B cell (primary cell): Measurements from ENCODE around the gene HLA-DMA. TPM values are rescaled to one million over a fixed set of nuclear protein-coding genes. Genes with fewer than 3 reads are reported as not detected.

ENCODE experiments used
- ATAC-seq: fragments of 200-7000 bp; cut with Tn5 transposase; one replicate; pipeline ENCODE4 v1.10.0; 2021; ENCODE audit warnings: low read depth, mild to moderate bottlenecking, moderate number of reproducible peaks, moderate library complexity
- CTCF ChIA-PET: fragments of 350-600 bp; sonication (Branson Sonifier 250); formaldehyde crosslinking; loops from one replicate; lab custom pipeline; 2021; ENCODE audit warnings: antibody characterized with exemption, inconsistent platforms; lab: Charles Lee
- POLR2A ChIA-PET: fragments of 350-600 bp; sonication (Branson Sonifier 250); formaldehyde crosslinking; loops from one replicate; lab custom pipeline; 2021; ENCODE audit warnings: antibody characterized with exemption; lab: Charles Lee
- DNase-seq: peaks from one replicate; pipeline ENCODE4 v3.0.0; 2013
- H2AFZ ChIP-seq: 2 replicates; pipeline ENCODE4 v1.6.1; 2012; ENCODE audit warnings: mild to moderate bottlenecking, low read depth, low read length; ENCODE audit not compliant: insufficient read depth, poor library complexity, severe bottlenecking
- H3K27ac ChIP-seq, 2 donors: 1 replicate in 1 of 2; 2 replicates in 1 of 2; pipeline ENCODE4 v1.5.1; 2012 to 2013; ENCODE audit warnings: low read length in 2 of 2, mild to moderate bottlenecking in 2 of 2, moderate library complexity in 1 of 2
- H3K27me3 ChIP-seq, 4 experiments: fragments of 200-600 bp in 1 of 4; sonication (generic) in 1 of 4; replicated peaks in 1 of 4; 1 replicate in 2 of 4; 2 replicates in 2 of 4; pipeline versions ENCODE4 v1.6.1 to v1.7.0; 2013 to 2016; ENCODE audit warnings: low read length in 3 of 4, mild to moderate bottlenecking in 2 of 4, mixed read lengths in 1 of 4, moderate library complexity in 1 of 4; ENCODE audit not compliant: insufficient read depth in 4 of 4, control insufficient read depth in 3 of 4; ENCODE audit errors: control extremely low read depth in 1 of 4
- H3K36me3 ChIP-seq, 2 experiments: replicated peaks in 1 of 2; 1 replicate in 1 of 2; 2 replicates in 1 of 2; pipeline versions ENCODE4 v1.6.1 to v1.7.1; 2013; ENCODE audit warnings: low read length in 1 of 2; ENCODE audit not compliant: insufficient read depth in 2 of 2, control insufficient read depth in 1 of 2; ENCODE audit errors: control extremely low read depth in 1 of 2, extremely low read depth in 1 of 2
- H3K4me1 ChIP-seq, 2 donors: fragments of 200-600 bp in 1 of 2; sonication (generic) in 1 of 2; 1 replicate in 1 of 2; 2 replicates in 1 of 2; pipeline versions ENCODE4 v1.5.1 to v1.6.1; 2013 to 2017; ENCODE audit warnings: low read length in 2 of 2; ENCODE audit not compliant: control insufficient read depth in 2 of 2, insufficient read depth in 2 of 2
- H3K4me2 ChIP-seq: replicated peaks from 2 replicates; pipeline ENCODE3; 2012; ENCODE audit warnings: mild to moderate bottlenecking, low read depth, low read length; ENCODE audit not compliant: poor library complexity, severe bottlenecking
- H3K4me3 ChIP-seq, 5 experiments: fragments of 200-600 bp in 1 of 5; sonication (generic) in 1 of 5; 1 replicate in 3 of 5; 2 replicates in 2 of 5; pipeline versions ENCODE4 v1.5.1 to v1.7.0; 2011 to 2016; ENCODE audit warnings: low read length in 4 of 5, mild to moderate bottlenecking in 4 of 5, low read depth in 2 of 5, control low read depth in 1 of 5, moderate library complexity in 1 of 5; ENCODE audit not compliant: insufficient read depth in 1 of 5; ENCODE audit errors: control extremely low read depth in 1 of 5, extremely low read depth in 1 of 5
- H3K79me2 ChIP-seq: fragments of 200-600 bp; sonication (generic); one replicate; pipeline ENCODE4 v1.6.0; 2016; ENCODE audit warnings: low read length; ENCODE audit not compliant: control insufficient read depth, insufficient read depth
- H3K9ac ChIP-seq: fragments of 200-600 bp; sonication (generic); 2 replicates; pipeline ENCODE4 v1.6.1; 2017; ENCODE audit warnings: mild to moderate bottlenecking, low read length, moderate library complexity
- H3K9me3 ChIP-seq, 3 donors: one replicate each; pipeline versions ENCODE4 v1.6.1 to v1.7.1; 2013; ENCODE audit warnings: low read length in 2 of 3; ENCODE audit not compliant: control insufficient read depth in 2 of 3, insufficient read depth in 1 of 3; ENCODE audit errors: control extremely low read depth in 1 of 3
- H4K20me1 ChIP-seq: 2 replicates; pipeline ENCODE4 v1.6.0; 2012; ENCODE audit warnings: mild to moderate bottlenecking, low read length; ENCODE audit not compliant: insufficient read depth, control insufficient read depth, poor library complexity, severe bottlenecking
- H3K27ac Mint-ChIP-seq: one replicate; pipeline ENCODE4 v1.8.0; 2021; ENCODE audit warnings: mixed read lengths
- H3K27me3 Mint-ChIP-seq: one replicate; pipeline ENCODE4 v1.8.0; 2021; ENCODE audit warnings: mixed read lengths
- H3K4me1 Mint-ChIP-seq: one replicate; pipeline ENCODE4 v1.8.0; 2021; ENCODE audit warnings: mixed read lengths
- H3K4me3 Mint-ChIP-seq: one replicate; pipeline ENCODE4 v1.8.0; 2021; ENCODE audit warnings: mixed read lengths
- H3K9me3 Mint-ChIP-seq: one replicate; pipeline ENCODE4 v1.8.0; 2022; ENCODE audit warnings: mixed read lengths; ENCODE audit not compliant: insufficient read depth
- CTCF ChIP-seq: fragments of 200-600 bp; IDR thresholded peaks from one replicate; pipeline ENCODE4 v1.8.0; 2022; ENCODE audit warnings: antibody characterized with exemption, mild to moderate bottlenecking
- EZH2 ChIP-seq: IDR thresholded peaks from 2 replicates; pipeline ENCODE4 v1.6.1; 2012; ENCODE audit warnings: borderline replicate concordance, low read depth, mild to moderate bottlenecking, moderate library complexity, low read length; ENCODE audit not compliant: insufficient read depth, poor library complexity, severe bottlenecking
- WGBS: methylation state at CpG from one replicate; pipeline ENCODE4 v1.1.5; 2013; ENCODE audit warnings: missing lambda C conversion rate; ENCODE audit not compliant: insufficient coverage; 5-methylcytosine and 5-hydroxymethylcytosine counted together
- intact Hi-C: fragments of 100-400 bp; cut with micrococcal nuclease; formaldehyde crosslinking; loops from one replicate; pipeline ENCODE4 v1.10.0; 2022
- polyA plus RNA-seq: library from polyadenylated mRNA; depleted of rRNA; stranded (reverse); fragments of >200 nt; gene quantifications from 2 replicates; pipeline ENCODE4 v1.2.3, GENCODE V29; 2012
- total RNA-seq, 2 donors: library from RNA; stranded (reverse); fragments of 120-200 nt in 1 of 2; gene quantifications; 1 replicate in 1 of 2; 2 replicates in 1 of 2; pipeline versions ENCODE4 v1.2.3 to v1.2.4, GENCODE V29; 2013 to 2022

HLA-DMA gene
- total and polyA plus RNA-seq, 2 donors (not counting 1 experiment from before 2014, with no cell fraction given), result 558 to 925 TPM

- H3K9me3 Mint-ChIP-seq, result no peaks in the 10 kb centered on the region
- ATAC-seq (no peak), DNase-seq (no peak)
- no peak overlapping the region for H2AFZ ChIP-seq
- no peak overlapping the region for H3K9ac ChIP-seq
- peaks cover 22% of the 10 kb centered on the region for H3K79me2 ChIP-seq
- H3K4me1 ChIP-seq, result peaks cover 0 to 6% of the 10 kb centered on the region in 2 donors
- CTCF ChIA-PET, result interaction anchor here (0.8 to 5.3 kb wide), 3 partner anchors 27 to 78 kb away, joined by 3 to 24 read pairs (median 3); no protein-coding TSS in a partner anchor
- H3K27me3 ChIP-seq, result no peaks in the 10 kb centered on the region
- peaks cover under 1 to 8% of the 10 kb centered on the region in 2 experiments for H3K36me3 ChIP-seq
- no peak overlapping the region for H3K4me2 ChIP-seq
- H3K9me3 ChIP-seq, result no peaks in the 10 kb centered on the region
- H3K4me3 Mint-ChIP-seq, result no peak overlapping the region
- H3K27ac Mint-ChIP-seq, result no peak overlapping the region
- WGBS, result no CpG with 5 or more reads among the region's 1 CpG
- TF ChIP-seq EZH2, result no peak
- no peak for TF ChIP-seq CTCF
- no peaks in the 10 kb centered on the region for H3K27me3 Mint-ChIP-seq
- H3K4me1 Mint-ChIP-seq, result peaks cover 12% of the 10 kb centered on the region
- intact Hi-C loops, result no loop called here
- POLR2A ChIA-PET, result no interaction called here
- H4K20me1 ChIP-seq, result no peaks in the 10 kb centered on the region
- no peak overlapping the region for H3K4me3 ChIP-seq
- H3K27ac ChIP-seq, result no peak overlapping the region
These were observed 46.4 kb downstream of the HLA-DMA start for GRCh38 chr6:32906539-32906938.

- no peak overlapping the region for H3K27ac Mint-ChIP-seq
- H3K9me3 Mint-ChIP-seq, result no peaks in the 10 kb centered on the region
- no peaks in the 10 kb centered on the region for H3K27me3 Mint-ChIP-seq
- Histone ChIP-seq H3K27ac (no peak overlapping the region), H3K4me2 (no peak overlapping the region), H2AFZ (no peak overlapping the region), H3K79me2 (peaks cover 34% of the 10 kb centered on the region), H3K9me3 (no peaks in the 10 kb centered on the region), H3K27me3 (no peaks in the 10 kb centered on the region), H4K20me1 (no peaks in the 10 kb centered on the region), H3K4me3 (no peak overlapping the region), H3K4me1 (peaks cover 0 to 6% of the 10 kb centered on the region in 2 donors), H3K36me3 (peaks cover 9 to 15% of the 10 kb centered on the region in 2 experiments), H3K9ac (no peak overlapping the region)
- intact Hi-C loops, result no loop called here
- ATAC-seq, result no peak
- no peak for TF ChIP-seq EZH2
- TF ChIP-seq CTCF, result no peak
- ChIA-PET CTCF (interaction anchor here (0.7 to 5.3 kb wide), 10 partner anchors 9 to 106 kb away, joined by 3 to 24 read pairs (median 6); partner anchors contain the start of gene HLA-DMA), POLR2A (interaction anchor here (1.0 to 1.6 kb wide), 2 partner anchors 28 to 49 kb away, joined by 3 to 8 read pairs; no protein-coding TSS in a partner anchor)
- H3K4me1 Mint-ChIP-seq, result peaks cover 12% of the 10 kb centered on the region
- WGBS, result 90% methylated on average over 1 of the region's 2 CpGs
- no peak for DNase-seq
- H3K4me3 Mint-ChIP-seq, result no peak overlapping the region
These were observed 47.8 kb downstream of the HLA-DMA start for GRCh38 chr6:32905078-32905477.
